HCT116 (cell line): Measurements from ENCODE around the gene ADAMTSL2.

Source experiments
- ELF1 ChIP-seq: IDR thresholded peaks from 2 replicates; pipeline ENCODE4 v1.6.1; 2012; ENCODE audit warnings: low read depth, borderline replicate concordance
- EZH2 ChIP-seq: fragments of 200-600 bp; sonication (generic); IDR thresholded peaks from 2 replicates; pipeline ENCODE4 v1.6.1; 2017; ENCODE audit warnings: antibody characterized with exemption, mixed run types
- TF ChIP-seq, protein P1 (sequence below), 3 experiments: fragments of 200-600 bp in 1 of 3; sonication (generic) in 1 of 3; IDR thresholded peaks in 2 of 3; conservative IDR thresholded peaks in 1 of 3; 2 replicates each; pipeline ENCODE4 v1.5.1; 2012 to 2017; ENCODE audit warnings: low read depth in 2 of 3, low read length in 2 of 3, antibody characterized with exemption in 1 of 3, borderline replicate concordance in 1 of 3, control low read depth in 1 of 3, mild to moderate bottlenecking in 1 of 3, mixed read lengths in 1 of 3, mixed run types in 1 of 3, moderate library complexity in 1 of 3; ENCODE audit not compliant: insufficient read depth in 1 of 3
- TF ChIP-seq, protein P2 (sequence below): IDR thresholded peaks from 2 replicates; pipeline ENCODE4 v1.6.1; 2011; ENCODE audit warnings: mild to moderate bottlenecking, low read length, moderate library complexity; ENCODE audit not compliant: insufficient replicate concordance; ENCODE audit errors: extremely low read depth
- TF ChIP-seq, protein P3 (sequence below): IDR thresholded peaks from 2 replicates; pipeline ENCODE4 v1.6.1; 2012; ENCODE audit warnings: low read depth

DNA sequence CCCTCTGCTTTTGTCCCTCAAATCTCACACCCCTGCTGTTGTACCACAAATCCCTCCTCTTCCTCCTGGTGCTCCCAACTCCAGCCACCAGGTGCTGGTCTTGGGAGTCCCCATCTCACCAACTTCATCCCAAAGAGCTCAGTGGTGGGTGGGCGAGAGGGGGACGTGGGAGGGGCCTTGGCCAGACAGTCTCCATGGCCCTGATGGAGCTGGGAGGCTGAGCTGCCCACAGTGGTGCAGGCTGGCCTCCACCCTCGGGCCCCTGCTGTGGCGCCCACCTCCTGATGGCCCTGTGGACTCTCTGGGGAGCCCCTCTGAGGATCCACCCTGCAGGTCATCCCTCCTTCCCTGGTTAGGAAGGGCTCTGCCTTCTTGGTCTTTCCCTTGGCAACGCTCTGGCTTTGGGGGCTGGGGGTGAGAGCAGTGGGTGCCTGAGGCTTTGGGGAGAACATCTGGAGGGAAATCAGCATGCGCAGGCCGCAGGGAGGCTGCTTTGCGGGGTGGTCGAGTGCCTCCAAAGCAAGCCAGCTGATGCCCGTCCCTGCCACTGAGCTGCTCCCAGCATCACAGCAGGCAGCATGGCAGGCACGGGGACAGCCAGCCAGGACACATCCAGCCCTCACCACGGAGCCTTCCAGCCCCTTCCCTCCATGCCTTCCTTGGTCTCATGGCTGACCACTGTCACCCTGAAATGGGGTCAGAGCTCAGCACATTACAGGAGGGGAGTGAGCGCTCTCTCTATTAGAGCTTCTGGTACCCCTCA, 82.3 kb downstream of the ADAMTSL2 start:
- TF ChIP-seq, protein P1, sequence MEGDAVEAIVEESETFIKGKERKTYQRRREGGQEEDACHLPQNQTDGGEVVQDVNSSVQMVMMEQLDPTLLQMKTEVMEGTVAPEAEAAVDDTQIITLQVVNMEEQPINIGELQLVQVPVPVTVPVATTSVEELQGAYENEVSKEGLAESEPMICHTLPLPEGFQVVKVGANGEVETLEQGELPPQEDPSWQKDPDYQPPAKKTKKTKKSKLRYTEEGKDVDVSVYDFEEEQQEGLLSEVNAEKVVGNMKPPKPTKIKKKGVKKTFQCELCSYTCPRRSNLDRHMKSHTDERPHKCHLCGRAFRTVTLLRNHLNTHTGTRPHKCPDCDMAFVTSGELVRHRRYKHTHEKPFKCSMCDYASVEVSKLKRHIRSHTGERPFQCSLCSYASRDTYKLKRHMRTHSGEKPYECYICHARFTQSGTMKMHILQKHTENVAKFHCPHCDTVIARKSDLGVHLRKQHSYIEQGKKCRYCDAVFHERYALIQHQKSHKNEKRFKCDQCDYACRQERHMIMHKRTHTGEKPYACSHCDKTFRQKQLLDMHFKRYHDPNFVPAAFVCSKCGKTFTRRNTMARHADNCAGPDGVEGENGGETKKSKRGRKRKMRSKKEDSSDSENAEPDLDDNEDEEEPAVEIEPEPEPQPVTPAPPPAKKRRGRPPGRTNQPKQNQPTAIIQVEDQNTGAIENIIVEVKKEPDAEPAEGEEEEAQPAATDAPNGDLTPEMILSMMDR (IDR thresholded peaks at IDR 0.05 in 2 of 3, conservative IDR thresholded peaks at IDR 0.05 in 1 of 3; ENCODE audit: borderline replicate concordance in 1 of 3, insufficient read depth in 1 of 3, low read depth in 2 of 3, low read length in 2 of 3): no peak
- TF ChIP-seq, protein P2, sequence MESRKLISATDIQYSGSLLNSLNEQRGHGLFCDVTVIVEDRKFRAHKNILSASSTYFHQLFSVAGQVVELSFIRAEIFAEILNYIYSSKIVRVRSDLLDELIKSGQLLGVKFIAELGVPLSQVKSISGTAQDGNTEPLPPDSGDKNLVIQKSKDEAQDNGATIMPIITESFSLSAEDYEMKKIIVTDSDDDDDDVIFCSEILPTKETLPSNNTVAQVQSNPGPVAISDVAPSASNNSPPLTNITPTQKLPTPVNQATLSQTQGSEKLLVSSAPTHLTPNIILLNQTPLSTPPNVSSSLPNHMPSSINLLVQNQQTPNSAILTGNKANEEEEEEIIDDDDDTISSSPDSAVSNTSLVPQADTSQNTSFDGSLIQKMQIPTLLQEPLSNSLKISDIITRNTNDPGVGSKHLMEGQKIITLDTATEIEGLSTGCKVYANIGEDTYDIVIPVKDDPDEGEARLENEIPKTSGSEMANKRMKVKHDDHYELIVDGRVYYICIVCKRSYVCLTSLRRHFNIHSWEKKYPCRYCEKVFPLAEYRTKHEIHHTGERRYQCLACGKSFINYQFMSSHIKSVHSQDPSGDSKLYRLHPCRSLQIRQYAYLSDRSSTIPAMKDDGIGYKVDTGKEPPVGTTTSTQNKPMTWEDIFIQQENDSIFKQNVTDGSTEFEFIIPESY: no peak
- TF ChIP-seq, protein P3, sequence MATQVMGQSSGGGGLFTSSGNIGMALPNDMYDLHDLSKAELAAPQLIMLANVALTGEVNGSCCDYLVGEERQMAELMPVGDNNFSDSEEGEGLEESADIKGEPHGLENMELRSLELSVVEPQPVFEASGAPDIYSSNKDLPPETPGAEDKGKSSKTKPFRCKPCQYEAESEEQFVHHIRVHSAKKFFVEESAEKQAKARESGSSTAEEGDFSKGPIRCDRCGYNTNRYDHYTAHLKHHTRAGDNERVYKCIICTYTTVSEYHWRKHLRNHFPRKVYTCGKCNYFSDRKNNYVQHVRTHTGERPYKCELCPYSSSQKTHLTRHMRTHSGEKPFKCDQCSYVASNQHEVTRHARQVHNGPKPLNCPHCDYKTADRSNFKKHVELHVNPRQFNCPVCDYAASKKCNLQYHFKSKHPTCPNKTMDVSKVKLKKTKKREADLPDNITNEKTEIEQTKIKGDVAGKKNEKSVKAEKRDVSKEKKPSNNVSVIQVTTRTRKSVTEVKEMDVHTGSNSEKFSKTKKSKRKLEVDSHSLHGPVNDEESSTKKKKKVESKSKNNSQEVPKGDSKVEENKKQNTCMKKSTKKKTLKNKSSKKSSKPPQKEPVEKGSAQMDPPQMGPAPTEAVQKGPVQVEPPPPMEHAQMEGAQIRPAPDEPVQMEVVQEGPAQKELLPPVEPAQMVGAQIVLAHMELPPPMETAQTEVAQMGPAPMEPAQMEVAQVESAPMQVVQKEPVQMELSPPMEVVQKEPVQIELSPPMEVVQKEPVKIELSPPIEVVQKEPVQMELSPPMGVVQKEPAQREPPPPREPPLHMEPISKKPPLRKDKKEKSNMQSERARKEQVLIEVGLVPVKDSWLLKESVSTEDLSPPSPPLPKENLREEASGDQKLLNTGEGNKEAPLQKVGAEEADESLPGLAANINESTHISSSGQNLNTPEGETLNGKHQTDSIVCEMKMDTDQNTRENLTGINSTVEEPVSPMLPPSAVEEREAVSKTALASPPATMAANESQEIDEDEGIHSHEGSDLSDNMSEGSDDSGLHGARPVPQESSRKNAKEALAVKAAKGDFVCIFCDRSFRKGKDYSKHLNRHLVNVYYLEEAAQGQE: no peak
- no peak for TF ChIP-seq EZH2
- no peak for TF ChIP-seq ELF1
